PC-3 (cell line): ENCODE data around the gene KHNYN. TPM values are rescaled to one million over a fixed set of nuclear protein-coding genes. Genes with fewer than 3 reads are reported as not detected.
A peak's percentile ranks its signal among the peaks of the same experiment; 100 is the strongest.

Experiments
- ATAC-seq: fragments of 200-7000 bp; cut with Tn5 transposase; 2 replicates; pipeline ENCODE4 v1.9.1; 2020; ENCODE audit warnings: mild to moderate bottlenecking, moderate library complexity
- BruUV-seq: library from RNA; stranded (reverse); fragments of 400-500 nt; replicated peaks from 2 replicates; lab custom pipeline; 2021; lab: Mats Ljungman, UMichigan
- CTCF ChIA-PET: fragments of 300-600 bp; sonication (Branson Sonifier 250); formaldehyde crosslinking; loops from one replicate; lab custom pipeline; 2022; ENCODE audit warnings: antibody characterized with exemption; lab: Charles Lee
- POLR2A ChIA-PET: fragments of 300-600 bp; sonication (Branson Sonifier 250); formaldehyde crosslinking; loops from one replicate; lab custom pipeline; 2022; ENCODE audit warnings: antibody characterized with exemption; ENCODE audit not compliant: unreplicated experiment; lab: Charles Lee
- DNase-seq: peaks from one replicate; pipeline ENCODE4 v3.0.0-alpha.2; 2015
- H2AFZ ChIP-seq: fragments of 300-600 bp; sonication (generic); 2 replicates; pipeline ENCODE4 v1.6.0; 2016; ENCODE audit warnings: antibody characterized with exemption, low read length
- H3F3A ChIP-seq: fragments of 300-600 bp; sonication (generic); one replicate; pipeline ENCODE4 v1.6.0; 2017; ENCODE audit warnings: antibody characterized with exemption, low read length, control low read depth, mild to moderate bottlenecking; ENCODE audit not compliant: unreplicated experiment
- H3K27ac ChIP-seq: fragments of 300-600 bp; sonication (generic); 2 replicates; pipeline ENCODE4 v1.5.1; 2016; ENCODE audit warnings: mild to moderate bottlenecking, low read length
- H3K27me3 ChIP-seq: fragments of 300-600 bp; sonication (generic); 2 replicates; pipeline ENCODE4 v1.6.1; 2016; ENCODE audit warnings: low read length, mixed read lengths
- H3K36me3 ChIP-seq: fragments of 300-600 bp; sonication (generic); 2 replicates; pipeline ENCODE4 v1.6.1; 2016; ENCODE audit warnings: low read depth, mixed run types, low read length, mixed read lengths
- H3K4me1 ChIP-seq: fragments of 300-600 bp; sonication (generic); 2 replicates; pipeline ENCODE4 v1.5.1; 2016; ENCODE audit warnings: low read length; ENCODE audit not compliant: insufficient read depth
- H3K4me2 ChIP-seq: fragments of 300-600 bp; sonication (generic); 2 replicates; pipeline ENCODE4 v1.6.0; 2016; ENCODE audit warnings: low read length
- H3K4me3 ChIP-seq: fragments of 300-600 bp; sonication (generic); 2 replicates; pipeline ENCODE4 v1.5.1; 2016; ENCODE audit warnings: mild to moderate bottlenecking, low read length, mixed read lengths
- H3K79me2 ChIP-seq: fragments of 300-600 bp; sonication (generic); 2 replicates; pipeline ENCODE4 v1.6.1; 2017; ENCODE audit warnings: low read length, mixed read lengths
- H3K9ac ChIP-seq: fragments of 300-600 bp; sonication (generic); 2 replicates; pipeline ENCODE4 v1.6.0; 2016; ENCODE audit warnings: mild to moderate bottlenecking, low read length
- H3K9me2 ChIP-seq: fragments of 300-600 bp; sonication (generic); replicated peaks from 2 replicates; pipeline ENCODE4 v1.6.1; 2016; ENCODE audit warnings: mixed run types, low read length, mixed read lengths
- H3K9me3 ChIP-seq: fragments of 300-600 bp; sonication (generic); 2 replicates; pipeline ENCODE4 v1.6.1; 2016; ENCODE audit warnings: low read length, mixed read lengths
- H4K20me1 ChIP-seq: fragments of 300-600 bp; sonication (generic); 2 replicates; pipeline ENCODE4 v1.6.1; 2016; ENCODE audit warnings: low read length, mixed read lengths
- CTCF ChIP-seq: fragments of 300-600 bp; sonication (generic); conservative IDR thresholded peaks from 2 replicates; pipeline ENCODE4 v1.5.1; 2017; ENCODE audit warnings: antibody characterized with exemption, low read depth, mild to moderate bottlenecking, low read length
- EZH2 ChIP-seq: fragments of 300-600 bp; sonication (generic); IDR thresholded peaks from one replicate; pipeline ENCODE4 v1.6.1; 2017; ENCODE audit warnings: antibody characterized with exemption, mild to moderate bottlenecking, low read length; ENCODE audit not compliant: unreplicated experiment
- EZH2phosphoT487 ChIP-seq: fragments of 300-600 bp; sonication (generic); IDR thresholded peaks from 2 replicates; pipeline ENCODE4 v1.6.1; 2018; ENCODE audit warnings: mild to moderate bottlenecking, antibody characterized with exemption, low read length, borderline replicate concordance
- intact Hi-C: fragments of 100-400 bp; cut with micrococcal nuclease; formaldehyde crosslinking; loops from 2 replicates; pipeline ENCODE4 v1.9.0; 2023
- total RNA-seq: library from RNA; depleted of rRNA; stranded (reverse); fragments of >200 nt; gene quantifications from 2 replicates; pipeline ENCODE4 v1.2.3, GENCODE V29; 2014

KHNYN gene
- total RNA-seq, 1 experiment from 2014 or later, result 51.6 TPM

- Histone ChIP-seq H3K27me3 (no peaks in the 10 kb centered on the region), H3F3A (no peaks in the 10 kb centered on the region), H3K4me1 (peaks cover 47% of the 10 kb centered on the region), H2AFZ (no peak overlapping the region), H3K9me2 (no peaks in the 10 kb centered on the region), H3K4me3 (no peak overlapping the region), H3K4me2 (no peak overlapping the region), H3K9ac (no peak overlapping the region), H3K36me3 (no peaks in the 10 kb centered on the region; the same call in 1 of the 2 replicates), H4K20me1 (no peaks in the 10 kb centered on the region), H3K79me2 (peaks cover 22% of the 10 kb centered on the region), H3K9me3 (no peaks in the 10 kb centered on the region), H3K27ac (no peak overlapping the region)
- BruUV-seq, result no TSS peak
- no peak for ATAC-seq
- TF ChIP-seq EZH2phosphoT487, result no peak
- intact Hi-C loops, result no loop called here
- CTCF ChIA-PET, result no interaction called here
- DNase-seq, result no peak
- POLR2A ChIA-PET, result no interaction called here
These were observed 1.9 kb upstream of the KHNYN start for GRCh38 chr14:24427537-24428508.

GRCh38 chr14:24428628-24429394, 943 bp upstream of the KHNYN start:
- Histone ChIP-seq H3K27ac (peak overlapping the region; percentile 85), H3K9ac (peak overlapping the region; percentile 95), H3K4me2 (peak overlapping the region; percentile 100), H3K79me2 (peaks cover 22% of the 10 kb centered on the region), H3K9me2 (no peaks in the 10 kb centered on the region), H3K9me3 (no peaks in the 10 kb centered on the region), H4K20me1 (no peaks in the 10 kb centered on the region), H3K4me3 (peak overlapping the region; percentile 98), H3K27me3 (no peaks in the 10 kb centered on the region), H2AFZ (no peak overlapping the region), H3F3A (no peaks in the 10 kb centered on the region), H3K4me1 (peaks cover 55% of the 10 kb centered on the region), H3K36me3 (peaks cover 6% of the 10 kb centered on the region)
- ChIA-PET CTCF (no interaction called here), POLR2A (no interaction called here)
- no peak for DNase-seq
- BruUV-seq, result no TSS peak
- intact Hi-C loops, result no loop called here
- no peak for TF ChIP-seq EZH2phosphoT487
- TF ChIP-seq CTCF, result no peak
- no peak for TF ChIP-seq EZH2
- ATAC-seq, result no peak

- Histone ChIP-seq H3K27me3 (no peaks in the 10 kb centered on the region), H3K9ac (peak overlapping the region; percentile 95), H3K4me2 (peak overlapping the region; percentile 100), H4K20me1 (no peaks in the 10 kb centered on the region), H3K9me2 (no peaks in the 10 kb centered on the region), H3K4me1 (peaks cover 54% of the 10 kb centered on the region), H3F3A (no peaks in the 10 kb centered on the region), H3K27ac (peak overlapping the region; percentile 85), H3K36me3 (peaks cover 10% of the 10 kb centered on the region), H2AFZ (peak overlapping the region; percentile 91; the same call in 1 of the 2 replicates), H3K9me3 (no peaks in the 10 kb centered on the region), H3K79me2 (peaks cover 22% of the 10 kb centered on the region), H3K4me3 (peak overlapping the region; percentile 98)
- POLR2A ChIA-PET, result interaction anchor here (0.6 to 1.8 kb wide), 4 partner anchors 12 to 64 kb away, joined by 3 to 45 read pairs (median 6); no protein-coding TSS in a partner anchor
- ATAC-seq (peak; percentile 77), DNase-seq (peak; percentile 62)
- TF ChIP-seq EZH2 (no peak), EZH2phosphoT487 (no peak), CTCF (no peak)
- no TSS peak for BruUV-seq
- intact Hi-C loops, result loop anchor here (2.0 kb wide), 2 partner anchors 35 to 187 kb away; partner anchors contain the start of gene TINF2
- CTCF ChIA-PET, result interaction anchor here (1.1 to 3.5 kb wide), 3 partner anchors 64 to 102 kb away, joined by 3 to 51 read pairs (median 27); no protein-coding TSS in a partner anchor
These were observed 458 bp downstream of the KHNYN start for GRCh38 chr14:24430143-24430681.
